ENCODE measurements around the gene EFCC1. TPM values are rescaled to one million over a fixed set of nuclear protein-coding genes. Genes with fewer than 3 reads are reported as not detected.
A peak's percentile ranks its signal among the peaks of the same experiment; 100 is the strongest.

The EFCC1 gene
- total and polyA plus RNA-seq, 2 of the 13 experiments (the other 11 are each of a cell fraction or from before 2014, with no cell fraction given), result not detected

- Histone ChIP-seq H2AFZ (ENCODE audit: low read length) (no peak overlapping the region), H3K4me3 (replicated peaks in 1 of 3; ENCODE audit: insufficient read depth in 1 of 3, low read depth in 2 of 3, low read length in 3 of 3) (no peak overlapping the region), H3K9me3 (ENCODE audit: low read length) (no peaks in the 10 kb centered on the region), H3K36me3 (replicated peaks in 1 of 2; ENCODE audit: control insufficient read depth in 1 of 2, insufficient read depth in 2 of 2, low read length in 2 of 2) (no peaks in the 10 kb centered on the region), H3K79me2 (ENCODE audit: insufficient read depth, low read length) (no peaks in the 10 kb centered on the region), H3K4me2 (ENCODE audit: low read depth, low read length) (no peak overlapping the region), H3K4me1 (ENCODE audit: insufficient read depth, low read length) (peaks cover 14% of the 10 kb centered on the region), H3K9ac (ENCODE audit: insufficient read depth, low read depth, low read length) (no peak overlapping the region), H4K20me1 (ENCODE audit: insufficient read depth, low read length) (no peaks in the 10 kb centered on the region), H3K27me3 (ENCODE audit: control insufficient read depth in 1 of 2, insufficient read depth in 2 of 2, low read length in 2 of 2) (peaks cover 0 to 24% of the 10 kb centered on the region in 2 experiments; a peak in 3 of 5 replicates), H3K27ac (ENCODE audit: extremely low read length, insufficient read depth, low read length) (no peak overlapping the region)
- no peak for FAIRE-seq
- POLR2A ChIA-PET, result no interaction called here
- TF ChIP-seq ZNF687 (CRISPR knock-in tag; IDR thresholded peaks at IDR 0.05) (peak; percentile 58), RNF219 (CRISPR knock-in tag; IDR thresholded peaks at IDR 0.05) (no peak), RXRB (CRISPR knock-in tag; IDR thresholded peaks at IDR 0.05; ENCODE audit: borderline replicate concordance) (peak; percentile 17; the same call in 1 of the 2 replicates)
- in situ Hi-C loops (cut with HindIII; ENCODE audit: extremely low pct_ligation_motif_present, low pct_unique_long_range_greater_than_20kb) (no loop called here), intact Hi-C loops (cut with micrococcal nuclease; ENCODE audit: unreplicated experiment) (no loop called here)
- no peak for DNase-seq (ENCODE audit: low spot score)
- ATAC-seq, result no peak
- 16% methylated on average over 8 of the region's 8 CpGs for WGBS (ENCODE audit: low lambda C conversion rate)
- no TSS peak for BruUV-seq (replicated peaks)
- CTCF ChIA-PET (ENCODE audit: low intra/inter-chr PET ratio, low total read pairs), result no interaction called here
These were observed 24.8 kb downstream of the EFCC1 start for GRCh38 chr3:129025691-129026435.

Measured in HepG2 (cell line).